Panc1 (cell line): ENCODE data around the gene HLCS. TPM values are rescaled to one million over a fixed set of nuclear protein-coding genes. Genes with fewer than 3 reads are reported as not detected.

Source experiments
- ATAC-seq: fragments of 200-7000 bp; cut with Tn5 transposase; 2 replicates; pipeline ENCODE4 v1.9.1; 2020; ENCODE audit warnings: mild to moderate bottlenecking, moderate library complexity
- BruUV-seq: library from RNA; stranded (reverse); fragments of 400-500 nt; replicated peaks from 2 replicates; lab custom pipeline; 2021; lab: Mats Ljungman, UMichigan
- CTCF ChIA-PET: fragments of 300-600 bp; sonication (Branson Sonifier 250); formaldehyde crosslinking; loops from one replicate; lab custom pipeline; 2022; ENCODE audit warnings: antibody characterized with exemption; lab: Charles Lee
- POLR2A ChIA-PET: fragments of 300-600 bp; sonication (Branson Sonifier 250); formaldehyde crosslinking; loops from one replicate; lab custom pipeline; 2022; ENCODE audit warnings: antibody characterized with exemption; lab: Charles Lee
- DNase-seq: peaks from one replicate; pipeline ENCODE4 v3.0.0-alpha.2; 2010; ENCODE audit warnings: low read depth, low spot score
- H3K27ac ChIP-seq: 2 replicates; pipeline ENCODE4 v1.5.1; 2011; ENCODE audit warnings: mild to moderate bottlenecking, low read length, inconsistent platforms
- H3K27me3 ChIP-seq: fragments of 200-500 bp; sonication (Bioruptor generic); 2 replicates; pipeline ENCODE4 v1.6.0; 2014; ENCODE audit warnings: low read length, inconsistent platforms; ENCODE audit not compliant: control insufficient read depth, insufficient read depth
- H3K36me3 ChIP-seq: fragments of 200-500 bp; sonication (Bioruptor generic); 2 replicates; pipeline ENCODE4 v1.5.1; 2014; ENCODE audit warnings: inconsistent platforms, mild to moderate bottlenecking, low read length, moderate library complexity; ENCODE audit not compliant: control insufficient read depth, insufficient read depth
- H3K4me1 ChIP-seq: 2 replicates; pipeline ENCODE4 v1.5.1; 2011; ENCODE audit warnings: inconsistent platforms, mild to moderate bottlenecking, low read length, moderate library complexity; ENCODE audit not compliant: control insufficient read depth, insufficient read depth
- H3K4me3 ChIP-seq, 2 experiments: 2 replicates each; pipeline ENCODE4 v1.5.1; 2011 to 2012; ENCODE audit warnings: low read depth in 2 of 2, low read length in 2 of 2, mild to moderate bottlenecking in 2 of 2, inconsistent platforms in 1 of 2, moderate library complexity in 1 of 2
- H3K9me3 ChIP-seq: fragments of 200-500 bp; sonication (Bioruptor generic); 2 replicates; pipeline ENCODE4 v1.5.1; 2014; ENCODE audit warnings: low read depth, mild to moderate bottlenecking, inconsistent platforms, low read length, moderate library complexity; ENCODE audit not compliant: control insufficient read depth, insufficient read depth
- CTCF ChIP-seq: fragments of 450-650 bp; IDR thresholded peaks from 2 replicates; pipeline ENCODE4 v1.5.1; 2017; ENCODE audit warnings: mild to moderate bottlenecking
- POLR2AphosphoS5 ChIP-seq: IDR thresholded peaks from 2 replicates; pipeline ENCODE4 v1.6.1; 2012; ENCODE audit warnings: mild to moderate bottlenecking, low read depth, low read length, moderate library complexity
- REST ChIP-seq, 2 experiments: IDR thresholded peaks; 2 replicates each; pipeline ENCODE4 v1.6.1; 2011 to 2012; ENCODE audit warnings: low read depth in 2 of 2, control low read depth in 1 of 2, low read length in 1 of 2, mild to moderate bottlenecking in 1 of 2, moderate library complexity in 1 of 2; ENCODE audit not compliant: insufficient read depth in 1 of 2
- SIN3A ChIP-seq: IDR thresholded peaks from 2 replicates; pipeline ENCODE4 v1.6.1; 2012; ENCODE audit warnings: low read depth, mild to moderate bottlenecking, low read length, moderate library complexity, borderline replicate concordance; ENCODE audit not compliant: insufficient read depth
- TCF7L2 ChIP-seq: IDR thresholded peaks from 2 replicates; pipeline ENCODE4 v1.6.1; 2011; ENCODE audit warnings: mild to moderate bottlenecking, low read depth, low read length, inconsistent platforms
- in situ Hi-C: cut with HindIII; loops from 2 replicates; pipeline ENCODE4 v1.10.0; 2016; ENCODE audit warnings: low sequenced_read_pairs, low pct_unique_long_range_greater_than_20kb
- intact Hi-C: fragments of 100-400 bp; cut with micrococcal nuclease; formaldehyde crosslinking; loops from one replicate; pipeline ENCODE4 v1.10.0; 2022; ENCODE audit not compliant: unreplicated experiment
- total RNA-seq: library from RNA; stranded (reverse); gene quantifications from one replicate; pipeline ENCODE4 v1.2.1, GENCODE V29; 2021; ENCODE audit not compliant: unreplicated experiment

The HLCS gene
- total RNA-seq, 1 experiment from 2014 or later: 15.3 TPM

- in situ Hi-C loops (no loop called here), intact Hi-C loops (no loop called here)
- Histone ChIP-seq H3K27me3 (no peaks in the 10 kb centered on the region), H3K9me3 (no peaks in the 10 kb centered on the region), H3K4me3 (no peak overlapping the region), H3K4me1 (0 out of 2 replicates have a peak, but pooled peaks cover 3% of the 10 kb centered on the region), H3K27ac (no peak overlapping the region), H3K36me3 (no peaks in the 10 kb centered on the region)
- TF ChIP-seq SIN3A: no peak
- no peak for TF ChIP-seq TCF7L2
- no peak for TF ChIP-seq REST (IDR thresholded peaks at IDR 0.05; ENCODE audit: insufficient read depth in 1 of 2, low read depth in 2 of 2, low read length in 1 of 2)
- TF ChIP-seq POLR2AphosphoS5: no peak
- TF ChIP-seq CTCF: no peak
- POLR2A ChIA-PET: interaction anchor here (1.0 kb wide), 1 partner anchor 172 kb away, joined by 3 read pairs; no protein-coding TSS in a partner anchor
- DNase-seq: no peak
- CTCF ChIA-PET: no interaction called here
- BruUV-seq: no TSS peak
- no peak for ATAC-seq
These were observed 221.0 kb downstream of the HLCS start for GRCh38 chr21:36745459-36745858.

- ATAC-seq: no peak
- POLR2A ChIA-PET: no interaction called here
- no peak for DNase-seq
- no peaks in the 10 kb centered on the region for H3K27me3 ChIP-seq
- H3K9me3 ChIP-seq: no peaks in the 10 kb centered on the region
- intact Hi-C loops (no loop called here), in situ Hi-C loops (no loop called here)
- H3K4me3 ChIP-seq: no peak overlapping the region
- no peaks in the 10 kb centered on the region for H3K36me3 ChIP-seq
- TF ChIP-seq SIN3A (no peak), TCF7L2 (no peak), CTCF (no peak), REST (IDR thresholded peaks at IDR 0.05; ENCODE audit: insufficient read depth in 1 of 2, low read depth in 2 of 2, low read length in 1 of 2) (no peak), POLR2AphosphoS5 (no peak)
- CTCF ChIA-PET: no interaction called here
- BruUV-seq: no TSS peak
- no peak overlapping the region for H3K27ac ChIP-seq
- H3K4me1 ChIP-seq: 0 out of 2 replicates have a peak, but pooled peaks cover 3% of the 10 kb centered on the region
These were observed 221.8 kb downstream of the HLCS start for GRCh38 chr21:36744560-36745231.
